Adrenal gland (tissue), 19 donors: ENCODE measurements around the gene ZCCHC9. TPM values are rescaled to one million over a fixed set of nuclear protein-coding genes. Genes with fewer than 3 reads are reported as not detected.
A peak's percentile ranks its signal among the peaks of the same experiment; 100 is the strongest.

Experiments used
- DNase-seq, 7 donors: peaks; one replicate each; pipeline ENCODE4 v3.0.0-alpha.2; 2019 to 2020
- H3K27ac ChIP-seq, 5 donors: fragments of 200-600 bp; sonication (generic) in 4 of 5; 1 replicate in 3 of 5; 2 replicates in 2 of 5; pipeline versions ENCODE4 v1.5.1 to v1.8.0; 2016 to 2020; ENCODE audit warnings: mild to moderate bottlenecking in 1 of 5
- H3K27me3 ChIP-seq: fragments of 200-600 bp; 2 replicates; pipeline ENCODE4 v1.8.0; 2021
- H3K36me3 ChIP-seq, 2 donors: fragments of 200-600 bp; replicated peaks in 1 of 2; 1 replicate in 1 of 2; 2 replicates in 1 of 2; pipeline versions ENCODE4 v1.5.1 to v1.8.0; 2018 to 2022
- H3K4me1 ChIP-seq, 2 donors: fragments of 200-600 bp; replicated peaks in 1 of 2; 1 replicate in 1 of 2; 2 replicates in 1 of 2; pipeline versions ENCODE4 v1.5.1 to v1.8.0; 2018 to 2021
- H3K4me3 ChIP-seq, 4 donors: fragments of 200-600 bp; sonication (generic) in 3 of 4; one replicate each; pipeline ENCODE4 v1.5.1; 2016 to 2018
- H3K9me3 ChIP-seq, 3 donors: fragments of 200-600 bp; sonication (generic) in 1 of 3; replicated peaks in 1 of 3; 1 replicate in 2 of 3; 2 replicates in 1 of 3; pipeline versions ENCODE4 v1.5.1 to v1.8.0; 2016 to 2021
- CTCF ChIP-seq, 6 experiments: fragments of 450-650 bp in 4 of 6; fragments of 200-600 bp in 2 of 6; sonication (generic) in 1 of 6; IDR thresholded peaks; 1 replicate in 5 of 6; 2 replicates in 1 of 6; pipeline versions ENCODE4 v1.5.1 to v1.8.0; 2016 to 2021; ENCODE audit warnings: antibody characterized with exemption in 6 of 6, mild to moderate bottlenecking in 2 of 6, moderate library complexity in 1 of 6
- POLR2A ChIP-seq, 2 donors: fragments of 450-650 bp; IDR thresholded peaks; one replicate each; pipeline ENCODE4 v1.6.1; 2017; ENCODE audit warnings: antibody characterized with exemption in 2 of 2, mild to moderate bottlenecking in 2 of 2, moderate library complexity in 1 of 2
- WGBS, 4 donors: extraction: QIAGEN DNeasy Blood & Tissue Kit in 2 of 4; methylation state at CpG; one replicate each; pipeline versions ENCODE4 v1.1.5 to v1.1.7; 2013 to 2017; 5-methylcytosine and 5-hydroxymethylcytosine counted together
- intact Hi-C, 2 donors: fragments of 100-400 bp; cut with DNase I; formaldehyde crosslinking; loops; one replicate each; pipeline versions ENCODE4 v1.14.1 to v1.15.0; 2022 to 2023
- long read RNA-seq, 10 donors: library from polyadenylated mRNA in 3 of 10; unstranded in 2 of 10; stranded (forward) in 1 of 10; transcript quantifications; one replicate each; pipeline ENCODE4 v2.0.0 and lab custom pipeline, GENCODE V29; 2021 to 2026
- polyA plus RNA-seq, 3 donors: library from polyadenylated mRNA; stranded (reverse); fragments of 200-250 nt in 2 of 3; fragments of 350-450 nt in 1 of 3; fragmentation: Illumina TruSeq in 1 of 3; extraction: RNeasy Lipid Tissue Mini Kit (QIAGEN cat#74804) in 1 of 3; gene quantifications; one replicate each; pipeline ENCODE4 v1.2.3, GENCODE V29; 2013 to 2014
- total RNA-seq, 9 donors: library from RNA; depleted of rRNA in 4 of 9; stranded (reverse); fragments of >200 nt in 4 of 9; fragments of 120-200 nt in 1 of 9; fragmentation: NEBNext Ultra II Directional in 1 of 9; extraction: Animal tissue kit (Norgen Biotek cat#: 25700) in 1 of 9; gene quantifications; one replicate each; pipeline versions ENCODE4 v1.1.0 to v1.2.4, GENCODE V29; 2013 to 2023
- donor health status: healthy with polysubstance abuse.
- donor health status: Bipolar disorder and iron deficiency.
- donor health status: DM: yes; HTN: yes; CAD: no.
- donor health status: DM: no; HTN: no; CAD: no.
- donor health status: DM: no; HTN: no; CAD: no.
- donor health status: DM: yes; HTN: yes; CAD: no.

Gene ZCCHC9, protein sequence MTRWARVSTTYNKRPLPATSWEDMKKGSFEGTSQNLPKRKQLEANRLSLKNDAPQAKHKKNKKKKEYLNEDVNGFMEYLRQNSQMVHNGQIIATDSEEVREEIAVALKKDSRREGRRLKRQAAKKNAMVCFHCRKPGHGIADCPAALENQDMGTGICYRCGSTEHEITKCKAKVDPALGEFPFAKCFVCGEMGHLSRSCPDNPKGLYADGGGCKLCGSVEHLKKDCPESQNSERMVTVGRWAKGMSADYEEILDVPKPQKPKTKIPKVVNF
- 10 to 100 TPM in 8 of 9 donors, 1 to 10 TPM in 1; 10.0 to 35.5 (median 18.5) TPM for total RNA-seq
- polyA plus RNA-seq = 10 to 100 TPM; 23.5 to 31.8 (median 27.3) TPM
- long read RNA-seq, donor 1, full-length matches to known transcripts = 9 of 34 reads
- long read RNA-seq, donor 1, partial matches to known transcripts = 25 of 34 reads
- long read RNA-seq, donor 1, other reads (novel, unspliced or antisense) = 0 of 34 reads
- long read RNA-seq, donor 2, partial matches to known transcripts = 13 of 17 reads
- long read RNA-seq, donor 2, other reads (novel, unspliced or antisense) = 0 of 17 reads
- long read RNA-seq, donor 3, full-length matches to known transcripts = 13 of 13 reads
- long read RNA-seq, donor 3, partial matches to known transcripts = 0 of 13 reads
- long read RNA-seq, donor 3, other reads (novel, unspliced or antisense) = 0 of 13 reads
- long read RNA-seq, donor 4, partial matches to known transcripts = 0 of 5 reads
- long read RNA-seq, donor 4, other reads (novel, unspliced or antisense) = 0 of 5 reads
- long read RNA-seq, donor 5, transcript ZCCHC9-203 (6 exons, 1,555 nt) = minor isoform, 7 of 20 reads
- long read RNA-seq, donor 5, transcript ZCCHC9-202 (6 exons, 1,372 nt) = major isoform, 9 of 20 reads
- long read RNA-seq, donor 5, partial matches to known transcripts = 1 of 20 reads
- long read RNA-seq, donor 5, other reads (novel, unspliced or antisense) = 0 of 20 reads
- long read RNA-seq, donor 6, partial matches to known transcripts = 0 of 2 reads
- long read RNA-seq, donor 6, other reads (novel, unspliced or antisense) = 2 of 2 reads
- long read RNA-seq, donor 7, partial matches to known transcripts = 6 of 8 reads
- long read RNA-seq, donor 7, other reads (novel, unspliced or antisense) = 0 of 8 reads
- long read RNA-seq, donor 8, full-length matches to known transcripts = 15 of 26 reads
- long read RNA-seq, donor 8, partial matches to known transcripts = 11 of 26 reads
- long read RNA-seq, donor 8, other reads (novel, unspliced or antisense) = 0 of 26 reads
- long read RNA-seq, donor 9, full-length matches to known transcripts = 13 of 24 reads
- long read RNA-seq, donor 9, partial matches to known transcripts = 11 of 24 reads
- long read RNA-seq, donor 9, other reads (novel, unspliced or antisense) = 0 of 24 reads
- long read RNA-seq, donor 10, full-length matches to known transcripts = 3 of 3 reads
- long read RNA-seq, donor 10, partial matches to known transcripts = 0 of 3 reads
- long read RNA-seq, donor 10, other reads (novel, unspliced or antisense) = 0 of 3 reads

- no peaks in the 10 kb centered on the region for H3K9me3 ChIP-seq
- intact Hi-C loops = no loop called here
- DNase-seq = peak; percentile 90 to 97 (median 94)
- H3K4me3 ChIP-seq = peak within 1 kb of the TSS; percentile 62 to 100 (median 72)
- peak; percentile 75 to 88 for TF ChIP-seq POLR2A (IDR thresholded peaks at IDR 0.05)
- peak in 3 of 6 experiments; percentile 4 to 33 (median 10) for TF ChIP-seq CTCF (IDR thresholded peaks at IDR 0.05)
- H3K36me3 ChIP-seq = peaks cover 0 to 7% of the 10 kb centered on the region in 2 donors
- 0 to 1% (median 0%) methylated on average over 15 to 54 of the region's 54 CpGs for WGBS, 4 donors
- no peaks in the 10 kb centered on the region for H3K27me3 ChIP-seq
- H3K4me1 ChIP-seq = peaks cover 12 to 36% of the 10 kb centered on the region in 2 donors
- H3K27ac ChIP-seq = peak within 1 kb of the TSS; percentile 68 to 92 (median 81)
Observed at GRCh38 chr5:81301271-81302015, at the start of gene ZCCHC9. Gene ZCCHC9, plus strand, starts transcription at chr5:81301587. Its CDS starts 3,171 bp downstream, at chr5:81304758.

- DNase-seq = no peak
- peaks cover 8 to 15% of the 10 kb centered on the region in 2 donors for H3K4me1 ChIP-seq
- intact Hi-C loops = no loop called here
Observed at GRCh38 chr5:81251922-81252321, 49.5 kb upstream of the ZCCHC9 start.

GRCh38 chr5:81252904-81253303 lies 48.5 kb upstream of the ZCCHC9 start:
- Histone ChIP-seq H3K4me3 (no peak overlapping the region), H3K27me3 (no peaks in the 10 kb centered on the region), H3K27ac (no peak overlapping the region), H3K4me1 (peaks cover 0 to 6% of the 10 kb centered on the region in 2 donors), H3K9me3 (no peaks in the 10 kb centered on the region), H3K36me3 (peaks cover 0 to 24% of the 10 kb centered on the region in 2 donors)
- WGBS, 4 donors = 90 to 100% (median 96%) methylated on average over 1 of the region's 1 CpG
- intact Hi-C loops = no loop called here
- TF ChIP-seq POLR2A (IDR thresholded peaks at IDR 0.05) = no peak
- TF ChIP-seq CTCF (IDR thresholded peaks at IDR 0.05) = no peak
- DNase-seq = no peak

More at GRCh38 chr5:81251922-81252321, 49.5 kb upstream of the ZCCHC9 start:
- Histone ChIP-seq H3K27ac (no peak overlapping the region), H3K27me3 (no peaks in the 10 kb centered on the region), H3K36me3 (peaks cover 0 to 24% of the 10 kb centered on the region in 2 donors), H3K4me3 (no peak overlapping the region), H3K9me3 (no peaks in the 10 kb centered on the region)
- 61 to 92% (median 74%) methylated on average over 5 of the region's 5 CpGs for WGBS, 4 donors
- no peak for TF ChIP-seq CTCF (IDR thresholded peaks at IDR 0.05)
- TF ChIP-seq POLR2A (IDR thresholded peaks at IDR 0.05) = no peak
